ENCODE results near the gene POGLUT2. TPM values are rescaled to one million over a fixed set of nuclear protein-coding genes. Genes with fewer than 3 reads are reported as not detected.

POGLUT2 gene
- total RNA-seq, 1 donor = 17.8 TPM

DNA sequence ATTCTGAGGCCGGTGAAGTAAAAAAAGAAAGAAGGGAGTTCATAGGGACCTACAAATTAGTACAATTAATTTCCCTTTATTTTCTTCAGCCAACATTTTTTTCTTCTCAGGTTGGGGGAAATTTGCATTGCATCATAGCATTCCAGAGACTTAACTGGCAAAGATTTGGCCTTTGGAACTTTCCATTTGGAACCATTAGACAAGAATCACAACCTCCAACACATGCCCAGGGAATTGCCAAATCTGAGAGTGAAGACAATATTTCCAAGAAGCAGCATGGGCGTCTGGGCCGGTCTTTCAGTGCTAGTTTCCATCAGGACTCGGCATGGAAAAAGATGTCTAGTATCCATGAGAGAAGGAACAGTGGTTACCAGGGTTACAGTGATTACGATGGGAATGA is 40.7 kb upstream of the POGLUT2 start:
- peak; percentile 67 for DNase-seq (ENCODE audit: low read depth)
- no peak for TF ChIP-seq CTCF (IDR thresholded peaks at IDR 0.05; ENCODE audit: insufficient read depth, low read length)
- no peak overlapping the region for H3K4me3 ChIP-seq (ENCODE audit: low read depth, low read length)

GRCh38 chr13:102838982-102839381 is 40.2 kb upstream of the POGLUT2 start:
- H3K4me3 ChIP-seq (ENCODE audit: low read depth, low read length) = no peak overlapping the region
- no peak for DNase-seq (ENCODE audit: low read depth)
- no peak for TF ChIP-seq CTCF (IDR thresholded peaks at IDR 0.05; ENCODE audit: insufficient read depth, low read length)

- TF ChIP-seq CTCF (IDR thresholded peaks at IDR 0.05; ENCODE audit: insufficient read depth, low read length) = no peak
- H3K4me3 ChIP-seq (ENCODE audit: low read depth, low read length) = no peak overlapping the region
Observed at GRCh38 chr13:102838273-102838672, 39.5 kb upstream of the POGLUT2 start.

GRCh38 chr13:102836471-102836870 is 37.7 kb upstream of the POGLUT2 start:
- DNase-seq (ENCODE audit: low read depth) = no peak
- no peak for TF ChIP-seq CTCF (IDR thresholded peaks at IDR 0.05; ENCODE audit: insufficient read depth, low read length)
- no peak overlapping the region for H3K4me3 ChIP-seq (ENCODE audit: low read depth, low read length)

More at GRCh38 chr13:102838273-102838672, 39.5 kb upstream of the POGLUT2 start:
- DNase-seq (ENCODE audit: low read depth) = no peak

DNA sequence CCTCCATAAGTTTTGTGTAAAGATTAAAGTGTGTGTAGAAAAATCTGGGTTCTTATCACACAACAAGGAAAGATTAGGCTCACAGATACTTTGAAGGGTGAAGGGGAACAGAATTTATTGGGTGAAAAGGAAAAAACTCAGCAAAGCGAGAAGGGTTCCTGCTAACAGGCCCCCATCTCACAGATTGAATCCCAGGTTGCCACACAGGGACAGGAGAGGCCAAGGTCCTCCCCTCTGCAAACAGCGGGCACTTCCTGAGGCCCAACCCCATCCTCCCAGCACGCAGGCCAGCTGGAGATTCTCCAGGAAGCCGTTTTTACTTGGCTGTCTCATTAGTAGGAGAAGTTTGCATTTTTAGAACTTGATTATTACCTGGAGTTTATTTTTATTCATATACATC is 31.9 kb upstream of the POGLUT2 start:
- DNase-seq (ENCODE audit: low read depth) = peak; percentile 39

GRCh38 chr13:102825921-102826706 is 27.3 kb upstream of the POGLUT2 start:
- DNase-seq (ENCODE audit: low read depth) = peak; percentile 97
- no peak for TF ChIP-seq CTCF (IDR thresholded peaks at IDR 0.05; ENCODE audit: insufficient read depth, low read length)
- H3K4me3 ChIP-seq (ENCODE audit: low read depth, low read length) = peak overlapping the region; percentile 71

More for the DNA sequence above, 31.9 kb upstream of the POGLUT2 start:
- no peak overlapping the region for H3K4me3 ChIP-seq (ENCODE audit: low read depth, low read length)
- no peak for TF ChIP-seq CTCF (IDR thresholded peaks at IDR 0.05; ENCODE audit: insufficient read depth, low read length)
